Measurements from ENCODE around the gene HIGD2A. TPM values are rescaled to one million over a fixed set of nuclear protein-coding genes. Genes with fewer than 3 reads are reported as not detected.
"Not testable (repeated sequence)": the region's sequence is repeated elsewhere in the genome, so short reads cannot be mapped to it uniquely, and the experiment has no call there.

The HIGD2A gene
- total and polyA plus RNA-seq, 4 donors, result 18.4 to 127 (median 67.8) TPM

DNA sequence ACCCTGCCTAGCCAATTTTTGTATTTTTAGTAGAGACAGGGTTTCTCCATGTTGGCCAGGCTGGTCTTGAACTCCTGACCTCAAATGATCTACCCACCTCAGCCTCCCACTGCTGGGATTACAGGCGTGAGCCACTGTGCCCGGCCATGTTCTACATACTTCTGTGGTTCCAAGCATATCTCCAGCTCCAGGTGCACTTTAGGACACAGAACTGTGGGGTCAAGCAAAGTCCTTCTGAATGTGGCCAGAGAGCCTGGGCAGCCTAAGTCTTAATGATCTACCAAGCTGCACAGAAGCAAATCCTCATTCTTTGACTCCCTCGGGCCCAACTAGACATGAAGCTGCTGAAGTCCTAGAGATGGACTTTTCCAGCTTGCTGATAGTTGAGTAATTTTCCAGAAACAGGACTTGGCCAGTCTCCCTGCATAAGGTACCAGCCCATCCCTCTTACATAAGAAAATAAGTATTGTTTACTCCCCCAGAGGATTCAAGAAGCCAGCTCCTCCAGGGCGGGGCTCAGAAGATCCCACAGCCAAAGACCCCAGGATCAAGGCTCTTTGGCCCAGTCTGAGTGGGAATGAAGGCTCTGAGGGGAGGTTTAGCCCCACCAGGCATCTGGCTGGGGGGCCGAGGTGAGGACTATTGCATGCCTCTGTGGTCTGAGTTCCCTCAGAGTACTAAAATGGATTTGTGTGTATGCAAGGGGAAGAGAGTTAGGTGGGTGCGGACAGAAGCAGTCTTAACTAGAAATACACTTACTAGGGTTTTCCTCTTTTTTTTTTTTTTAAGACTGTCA, 19.1 kb downstream of the HIGD2A start (continued):
- TF ChIP-seq CTCF (IDR thresholded peaks at IDR 0.05; ENCODE audit: low read depth, low read length, missing input control), result no peak

DNA sequence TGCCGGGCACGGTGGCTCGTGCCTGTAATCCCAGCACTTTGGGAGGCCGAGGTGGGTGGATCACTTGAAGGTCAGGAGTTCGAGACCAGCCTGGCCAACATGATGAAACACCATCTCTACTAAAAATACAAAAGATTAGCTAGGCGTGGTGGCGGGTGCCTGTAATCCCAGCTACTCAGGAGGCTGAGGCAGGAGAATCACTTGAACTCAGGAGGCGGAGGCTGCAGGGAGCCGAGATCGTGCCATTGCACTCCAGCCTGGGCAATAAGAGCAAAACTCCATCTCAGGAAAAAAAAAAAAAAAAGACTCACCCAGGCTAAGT, 19.7 kb downstream of the HIGD2A start:
- H3K9me3 ChIP-seq (ENCODE audit: control insufficient read depth in 4 of 4, low read length in 3 of 4); H3K27ac ChIP-seq (ENCODE audit: low read depth in 1 of 2, low read length in 2 of 2); H3K27me3 ChIP-seq (ENCODE audit: control insufficient read depth in 4 of 4, insufficient read depth in 4 of 4, low read length in 3 of 4); H3K9ac ChIP-seq (ENCODE audit: low read depth in 1 of 2, low read length in 2 of 2); H3K4me3 ChIP-seq (ENCODE audit: low read depth in 1 of 3, low read length in 3 of 3); DNase-seq (ENCODE audit: low spot score); H3K4me1 ChIP-seq (ENCODE audit: control insufficient read depth in 4 of 4, insufficient read depth in 4 of 4, low read length in 3 of 4): not testable (repeated sequence)
- peaks cover 5 to 28% (median 8%) of the 10 kb centered on the region in 4 donors for H3K36me3 ChIP-seq (ENCODE audit: control insufficient read depth in 4 of 4, insufficient read depth in 3 of 4, low read depth in 1 of 4, low read length in 3 of 4)
- 97% methylated on average over 10 of the region's 10 CpGs for WGBS

GRCh38 chr5:176408590-176408989, 20.0 kb downstream of the HIGD2A start:
- H3K27ac ChIP-seq (ENCODE audit: low read depth in 1 of 2, low read length in 2 of 2), result no peak overlapping the region
- no peaks in the 10 kb centered on the region for H3K4me1 ChIP-seq (ENCODE audit: control insufficient read depth in 4 of 4, insufficient read depth in 4 of 4, low read length in 3 of 4)
- no peaks in the 10 kb centered on the region for H3K9me3 ChIP-seq (ENCODE audit: control insufficient read depth in 4 of 4, low read length in 3 of 4)
- no peak overlapping the region for H3K9ac ChIP-seq (ENCODE audit: low read depth in 1 of 2, low read length in 2 of 2)
- TF ChIP-seq, protein P1, sequence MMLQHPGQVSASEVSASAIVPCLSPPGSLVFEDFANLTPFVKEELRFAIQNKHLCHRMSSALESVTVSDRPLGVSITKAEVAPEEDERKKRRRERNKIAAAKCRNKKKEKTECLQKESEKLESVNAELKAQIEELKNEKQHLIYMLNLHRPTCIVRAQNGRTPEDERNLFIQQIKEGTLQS (IDR thresholded peaks at IDR 0.05), result no peak
- TF ChIP-seq SP1 (IDR thresholded peaks at IDR 0.05) (no peak), GABPA (IDR thresholded peaks at IDR 0.05 in 1 of 2, conservative IDR thresholded peaks at IDR 0.05 in 1 of 2) (no peak), FOXA1 (IDR thresholded peaks at IDR 0.05) (no peak), RAD21 (IDR thresholded peaks at IDR 0.05) (no peak), HNF4G (IDR thresholded peaks at IDR 0.05) (no peak), JUND (IDR thresholded peaks at IDR 0.05) (no peak), FOXA2 (IDR thresholded peaks at IDR 0.05) (no peak), EGR1 (IDR thresholded peaks at IDR 0.05; ENCODE audit: low read depth in 2 of 2) (no peak), RXRA (IDR thresholded peaks at IDR 0.05) (no peak), YY1 (IDR thresholded peaks at IDR 0.05) (no peak), TAF1 (conservative IDR thresholded peaks at IDR 0.05) (no peak)
- TF ChIP-seq, protein P2, sequence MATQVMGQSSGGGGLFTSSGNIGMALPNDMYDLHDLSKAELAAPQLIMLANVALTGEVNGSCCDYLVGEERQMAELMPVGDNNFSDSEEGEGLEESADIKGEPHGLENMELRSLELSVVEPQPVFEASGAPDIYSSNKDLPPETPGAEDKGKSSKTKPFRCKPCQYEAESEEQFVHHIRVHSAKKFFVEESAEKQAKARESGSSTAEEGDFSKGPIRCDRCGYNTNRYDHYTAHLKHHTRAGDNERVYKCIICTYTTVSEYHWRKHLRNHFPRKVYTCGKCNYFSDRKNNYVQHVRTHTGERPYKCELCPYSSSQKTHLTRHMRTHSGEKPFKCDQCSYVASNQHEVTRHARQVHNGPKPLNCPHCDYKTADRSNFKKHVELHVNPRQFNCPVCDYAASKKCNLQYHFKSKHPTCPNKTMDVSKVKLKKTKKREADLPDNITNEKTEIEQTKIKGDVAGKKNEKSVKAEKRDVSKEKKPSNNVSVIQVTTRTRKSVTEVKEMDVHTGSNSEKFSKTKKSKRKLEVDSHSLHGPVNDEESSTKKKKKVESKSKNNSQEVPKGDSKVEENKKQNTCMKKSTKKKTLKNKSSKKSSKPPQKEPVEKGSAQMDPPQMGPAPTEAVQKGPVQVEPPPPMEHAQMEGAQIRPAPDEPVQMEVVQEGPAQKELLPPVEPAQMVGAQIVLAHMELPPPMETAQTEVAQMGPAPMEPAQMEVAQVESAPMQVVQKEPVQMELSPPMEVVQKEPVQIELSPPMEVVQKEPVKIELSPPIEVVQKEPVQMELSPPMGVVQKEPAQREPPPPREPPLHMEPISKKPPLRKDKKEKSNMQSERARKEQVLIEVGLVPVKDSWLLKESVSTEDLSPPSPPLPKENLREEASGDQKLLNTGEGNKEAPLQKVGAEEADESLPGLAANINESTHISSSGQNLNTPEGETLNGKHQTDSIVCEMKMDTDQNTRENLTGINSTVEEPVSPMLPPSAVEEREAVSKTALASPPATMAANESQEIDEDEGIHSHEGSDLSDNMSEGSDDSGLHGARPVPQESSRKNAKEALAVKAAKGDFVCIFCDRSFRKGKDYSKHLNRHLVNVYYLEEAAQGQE (IDR thresholded peaks at IDR 0.05), result no peak
- TF ChIP-seq, protein P3, sequence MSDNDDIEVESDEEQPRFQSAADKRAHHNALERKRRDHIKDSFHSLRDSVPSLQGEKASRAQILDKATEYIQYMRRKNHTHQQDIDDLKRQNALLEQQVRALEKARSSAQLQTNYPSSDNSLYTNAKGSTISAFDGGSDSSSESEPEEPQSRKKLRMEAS (IDR thresholded peaks at IDR 0.05), result no peak
- no peaks in the 10 kb centered on the region for H3K27me3 ChIP-seq (ENCODE audit: control insufficient read depth in 4 of 4, insufficient read depth in 4 of 4, low read length in 3 of 4)
- 86% methylated on average over 5 of the region's 5 CpGs for WGBS
- DNase-seq (ENCODE audit: low spot score), result no peak
- peaks cover 5 to 28% (median 8%) of the 10 kb centered on the region in 4 donors for H3K36me3 ChIP-seq (ENCODE audit: control insufficient read depth in 4 of 4, insufficient read depth in 3 of 4, low read depth in 1 of 4, low read length in 3 of 4)
- H3K4me3 ChIP-seq (ENCODE audit: low read depth in 1 of 3, low read length in 3 of 3), result no peak overlapping the region

Measured in liver (tissue), 9 donors.